AG09319 (cell line): Measurements from ENCODE around the gene PTPN11.
"Not testable (repeated sequence)": the region's sequence is repeated elsewhere in the genome, so short reads cannot be mapped to it uniquely, and the experiment has no call there.

Experiments used
- DNase-seq: peaks from one replicate; pipeline ENCODE4 v3.0.0-alpha.2; 2010; ENCODE audit warnings: low read depth; ENCODE audit errors: extremely low read depth
- CTCF ChIP-seq: IDR thresholded peaks from 2 replicates; pipeline ENCODE4 v1.5.1; 2011; ENCODE audit warnings: low read depth, mild to moderate bottlenecking, inconsistent platforms, low read length, moderate library complexity

PTPN11 gene

GRCh38 chr12:112443916-112444315 is 25.2 kb downstream of the PTPN11 start:
- TF ChIP-seq CTCF, result no peak
- no peak for DNase-seq

DNA sequence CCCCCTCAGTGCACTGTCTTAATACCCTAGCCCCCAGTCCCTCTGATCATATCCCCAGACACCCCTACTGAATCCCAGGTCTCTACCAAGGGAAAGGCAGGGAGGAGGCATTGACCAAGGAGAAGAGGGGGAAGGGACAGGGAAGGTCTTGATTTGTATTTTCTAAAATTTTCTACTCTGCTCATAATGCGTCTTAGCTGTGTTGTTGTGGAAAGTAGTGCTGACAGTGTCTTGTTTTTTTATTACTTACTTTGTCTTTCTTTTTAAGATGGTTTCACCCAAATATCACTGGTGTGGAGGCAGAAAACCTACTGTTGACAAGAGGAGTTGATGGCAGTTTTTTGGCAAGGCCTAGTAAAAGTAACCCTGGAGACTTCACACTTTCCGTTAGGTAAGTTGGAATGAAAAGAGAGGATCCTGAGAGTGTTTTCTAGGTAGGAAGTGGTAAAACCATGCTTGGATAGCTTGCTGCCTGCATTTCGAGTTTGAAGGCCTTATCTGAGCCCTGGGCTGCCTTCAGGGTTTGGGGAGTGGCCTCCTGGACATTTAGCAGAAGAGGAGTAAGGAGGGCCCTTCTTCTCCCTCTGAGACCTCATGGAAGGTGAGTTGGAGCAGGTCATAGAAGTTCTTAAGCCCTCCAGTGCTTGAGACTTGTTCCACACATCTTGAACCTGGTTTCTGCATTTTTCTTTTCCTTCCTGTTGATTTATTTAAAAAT is 27.4 kb downstream of the PTPN11 start:
- no peak for TF ChIP-seq CTCF
- DNase-seq, result no peak

DNA sequence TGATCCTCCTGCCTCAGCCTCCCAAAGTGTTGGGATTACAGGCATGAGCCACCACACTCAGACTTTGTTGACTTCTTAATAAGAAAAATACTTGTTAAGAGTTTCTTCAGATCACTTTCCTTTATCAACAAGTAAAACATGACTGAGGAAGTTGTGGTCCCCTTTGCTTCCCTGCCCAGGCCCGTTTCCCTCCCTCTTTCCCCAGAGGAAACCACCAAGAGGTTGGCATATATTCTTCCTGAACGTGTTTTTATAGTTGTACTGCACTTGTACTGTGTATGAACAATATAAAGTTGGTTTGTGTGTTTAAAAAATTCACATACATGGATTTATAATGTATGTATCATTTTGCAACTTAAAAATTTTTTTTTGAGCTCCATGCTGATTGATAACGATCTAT is 28.4 kb downstream of the PTPN11 start:
- TF ChIP-seq CTCF, result no peak
- no peak for DNase-seq

- DNase-seq, result not testable (repeated sequence)
Measured at GRCh38 chr12:112448165-112448564, 29.4 kb downstream of the PTPN11 start.

DNA sequence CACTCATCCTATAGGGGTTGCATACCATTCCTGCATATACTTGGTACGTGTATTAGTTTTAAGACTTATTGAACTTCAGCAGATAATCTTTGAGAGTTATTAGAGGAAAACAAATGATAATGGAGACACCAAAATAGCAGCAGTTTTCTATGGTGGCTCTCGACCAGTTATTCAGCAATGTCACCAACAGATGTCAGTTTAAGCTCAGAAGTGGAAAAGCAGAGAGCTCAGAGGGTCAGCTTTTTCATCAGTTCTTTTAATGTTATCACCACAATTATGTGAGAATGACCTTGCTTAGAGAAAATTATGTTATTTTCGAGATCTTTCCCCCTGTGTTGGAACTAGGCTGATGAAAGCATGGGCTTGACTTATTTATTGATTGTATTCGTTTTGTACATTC is 32.0 kb downstream of the PTPN11 start:
- TF ChIP-seq CTCF, result no peak
- DNase-seq, result no peak

DNA sequence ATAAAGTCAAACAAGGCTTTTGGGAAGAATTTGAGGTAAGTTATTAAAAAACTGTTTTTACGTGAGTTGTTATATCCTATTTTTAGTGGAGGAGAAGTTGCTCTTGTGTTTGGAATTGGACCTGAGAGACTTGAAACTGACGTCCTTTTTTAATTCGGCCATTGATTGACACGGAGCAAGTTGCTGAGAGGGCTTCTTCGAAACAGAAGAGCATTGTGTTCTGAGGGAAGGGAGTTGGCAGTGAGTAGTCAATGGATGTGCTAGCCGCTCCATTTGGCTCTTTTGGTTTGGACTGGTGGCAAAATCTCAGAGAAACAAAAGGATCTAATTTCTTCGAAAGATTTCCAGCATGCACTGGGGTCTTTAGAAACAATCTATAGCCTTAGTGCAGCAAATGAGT is 37.3 kb downstream of the PTPN11 start:
- TF ChIP-seq CTCF, result no peak
- DNase-seq, result no peak

DNA sequence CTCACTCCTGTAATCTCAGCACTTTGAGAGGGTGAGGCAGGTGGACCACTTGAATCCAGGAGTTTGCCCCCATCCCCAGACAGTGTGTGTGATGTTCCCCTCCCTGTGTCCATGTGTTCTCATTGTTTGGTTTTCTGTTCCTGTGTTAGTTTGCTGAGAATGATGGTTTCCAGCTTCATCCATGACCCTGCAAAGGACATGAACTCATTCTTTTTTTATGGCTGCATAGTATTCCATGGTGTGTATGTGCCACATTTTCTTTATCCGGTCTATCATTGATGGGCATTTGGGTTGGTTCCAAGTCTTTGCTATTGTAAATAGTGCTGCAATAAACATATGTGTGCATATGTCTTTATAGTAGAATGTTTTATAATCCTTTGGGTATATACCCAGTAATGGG is 38.4 kb downstream of the PTPN11 start:
- DNase-seq, result not testable (repeated sequence)

GRCh38 chr12:112458330-112458729 is 39.6 kb downstream of the PTPN11 start:
- no peak for TF ChIP-seq CTCF
- no peak for DNase-seq
